Astrocyte (in vitro differentiated cells and primary cell): ENCODE data around the gene ATXN7.

Experiments
- CTCF ChIP-seq: IDR thresholded peaks from 2 replicates; pipeline ENCODE4 v1.5.1; 2011; ENCODE audit warnings: low read depth, mild to moderate bottlenecking, inconsistent platforms, low read length, moderate library complexity; ENCODE audit not compliant: insufficient read depth
- EZH2 ChIP-seq: IDR thresholded peaks from 2 replicates; pipeline ENCODE4 v1.6.1; 2012; ENCODE audit warnings: mild to moderate bottlenecking, low read length, inconsistent platforms; ENCODE audit not compliant: insufficient read depth

- TF ChIP-seq CTCF, result no peak
- no peak for TF ChIP-seq EZH2
Observed at GRCh38 chr3:63849175-63849574, 14.5 kb upstream of the ATXN7 start.
